ENCODE data around the gene GMPR2.
A peak's percentile ranks its signal among the peaks of the same experiment; 100 is the strongest.

Gene GMPR2

GRCh38 chr14:24233538-24233866 is 773 bp downstream of the GMPR2 start:
- Mint-ChIP-seq H3K36me3 (ENCODE audit: low read depth) (peaks cover 40% of the 10 kb centered on the region), H3K4me3 (peak overlapping the region; percentile 90 to 98 (median 94))
- TF ChIP-seq CTCF (IDR thresholded peaks at IDR 0.05; ENCODE audit: unreplicated experiment in 3 of 3), result no peak

GRCh38 chr14:24234095-24235005 is 1.6 kb downstream of the GMPR2 start:
- peaks cover 35% of the 10 kb centered on the region for H3K4me1 Mint-ChIP-seq
- peaks cover 47% of the 10 kb centered on the region for H3K36me3 Mint-ChIP-seq (ENCODE audit: low read depth)
- peak overlapping the region; percentile 92 to 99 (median 97) for H3K27ac Mint-ChIP-seq
- TF ChIP-seq CTCF (IDR thresholded peaks at IDR 0.05; ENCODE audit: unreplicated experiment in 3 of 3), result no peak
- no peaks in the 10 kb centered on the region for H3K9me3 Mint-ChIP-seq
- peak overlapping the region; percentile 90 to 98 (median 94) for H3K4me3 Mint-ChIP-seq
- H3K27me3 Mint-ChIP-seq (ENCODE audit: low read depth), result no peaks in the 10 kb centered on the region

More at GRCh38 chr14:24233538-24233866, 773 bp downstream of the GMPR2 start:
- Mint-ChIP-seq H3K27ac (peak overlapping the region; percentile 92 to 99 (median 97)), H3K9me3 (no peaks in the 10 kb centered on the region), H3K27me3 (ENCODE audit: low read depth) (no peaks in the 10 kb centered on the region), H3K4me1 (peaks cover 27% of the 10 kb centered on the region)

GRCh38 chr14:24235804-24236688 is 3.3 kb downstream of the GMPR2 start:
- Mint-ChIP-seq H3K27ac (peak overlapping the region in 1 of 3 experiments; percentile 15), H3K9me3 (no peaks in the 10 kb centered on the region), H3K4me3 (peak overlapping the region; percentile 10 to 94 (median 16)), H3K4me1 (peaks cover 46% of the 10 kb centered on the region), H3K36me3 (ENCODE audit: low read depth) (peaks cover 59% of the 10 kb centered on the region), H3K27me3 (ENCODE audit: low read depth) (no peaks in the 10 kb centered on the region)
- no peak for TF ChIP-seq CTCF (IDR thresholded peaks at IDR 0.05; ENCODE audit: unreplicated experiment in 3 of 3)

- H3K27ac Mint-ChIP-seq, result no peak overlapping the region
- H3K4me3 Mint-ChIP-seq, result peak overlapping the region in 1 of 3 experiments; percentile 94
- no peak for TF ChIP-seq CTCF (IDR thresholded peaks at IDR 0.05; ENCODE audit: unreplicated experiment in 3 of 3)
- H3K36me3 Mint-ChIP-seq (ENCODE audit: low read depth), result peaks cover 59% of the 10 kb centered on the region
- H3K9me3 Mint-ChIP-seq, result no peaks in the 10 kb centered on the region
- H3K27me3 Mint-ChIP-seq (ENCODE audit: low read depth), result no peaks in the 10 kb centered on the region
- peaks cover 42% of the 10 kb centered on the region for H3K4me1 Mint-ChIP-seq
Observed at GRCh38 chr14:24236689-24237462, 4.1 kb downstream of the GMPR2 start.

- Mint-ChIP-seq H3K4me3 (peak overlapping the region in 2 of 3 experiments; percentile 15 to 99), H3K9me3 (no peaks in the 10 kb centered on the region), H3K4me1 (peaks cover 44% of the 10 kb centered on the region), H3K36me3 (ENCODE audit: low read depth) (peaks cover 59% of the 10 kb centered on the region), H3K27ac (no peak overlapping the region), H3K27me3 (ENCODE audit: low read depth) (no peaks in the 10 kb centered on the region)
- no peak for TF ChIP-seq CTCF (IDR thresholded peaks at IDR 0.05; ENCODE audit: unreplicated experiment in 3 of 3)
Observed at GRCh38 chr14:24237463-24237955, 4.8 kb downstream of the GMPR2 start.

Measured in nephron (organoid).